GM18508 (cell line): ENCODE results near the gene BIVM.

Experiments
- ATAC-seq: cut with Tn5 transposase; IDR thresholded peaks from one replicate; pipeline ENCODE4 v1.9.1; 2021; ENCODE audit warnings: moderate number of reproducible peaks; ENCODE audit not compliant: insufficient read depth, unreplicated experiment

The BIVM gene

GRCh38 chr13:102781591-102781990 is 17.3 kb upstream of the BIVM start:
- ATAC-seq: no peak

- no peak for ATAC-seq
These were observed 14.4 kb upstream of the BIVM start for GRCh38 chr13:102784483-102784882.

DNA sequence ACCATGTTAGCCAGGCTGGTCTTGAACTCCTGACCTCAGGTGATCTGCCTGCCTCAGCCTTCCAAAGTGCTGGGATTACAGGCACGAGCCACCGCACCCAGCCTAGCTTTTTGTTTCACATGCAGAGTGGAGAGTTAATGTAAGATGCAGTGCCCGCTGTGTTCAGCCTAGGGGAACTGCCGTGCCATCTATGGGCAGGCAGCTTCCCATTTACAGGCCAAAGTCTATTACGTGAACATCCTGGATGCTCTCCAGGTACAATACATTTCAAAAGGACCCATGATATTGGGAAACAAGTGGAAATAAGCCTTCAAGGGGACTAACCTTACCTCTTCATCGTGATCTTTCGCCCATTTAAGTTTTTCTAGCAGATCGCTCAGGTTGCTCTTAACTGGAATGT is 10.2 kb upstream of the BIVM start:
- no peak for ATAC-seq

GRCh38 chr13:102792396-102792795 is 6.5 kb upstream of the BIVM start:
- no peak for ATAC-seq

DNA sequence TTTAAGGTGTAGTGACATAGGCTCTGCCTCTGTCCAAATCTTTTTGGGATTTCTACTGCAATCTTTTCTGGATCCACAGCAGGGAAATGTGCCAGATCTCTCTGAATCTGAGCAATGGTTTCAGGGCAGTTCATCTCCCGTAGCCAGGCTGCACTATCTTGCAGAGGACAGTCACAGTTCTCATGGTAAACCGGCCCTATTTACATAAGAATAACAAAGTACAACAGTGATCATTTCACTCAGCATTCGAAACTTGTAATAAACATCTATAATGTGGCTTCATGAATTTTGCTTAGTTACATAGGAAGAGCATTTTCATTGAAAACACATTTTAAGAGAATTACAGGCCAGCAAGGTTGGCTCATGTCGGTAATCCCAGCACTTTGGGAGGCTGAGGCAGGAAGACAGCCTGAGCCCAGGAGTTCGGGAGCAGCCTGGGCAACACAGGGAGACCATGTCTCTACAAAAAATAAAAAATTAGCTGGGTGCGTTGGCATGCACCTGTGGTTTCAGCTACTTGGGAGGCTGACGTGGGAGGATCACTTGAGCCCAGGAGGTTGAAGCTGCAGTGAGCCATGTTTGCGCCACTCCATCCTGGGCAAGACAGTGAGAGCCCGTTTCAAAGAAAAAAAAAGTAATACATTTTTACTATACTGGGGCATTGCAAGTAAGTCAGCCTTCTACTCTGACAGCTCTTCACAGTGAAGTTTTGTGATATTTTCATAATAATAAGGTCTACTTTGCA is 5.1 kb upstream of the BIVM start:
- ATAC-seq: no peak

- ATAC-seq: peak; percentile 0
These were observed 666 bp downstream of the BIVM start for GRCh38 chr13:102799426-102800144.

- peak; percentile 54 for ATAC-seq
These were observed 1.5 kb downstream of the BIVM start for GRCh38 chr13:102800145-102801041.

GRCh38 chr13:102805680-102806079 is 6.8 kb downstream of the BIVM start:
- no peak for ATAC-seq

- ATAC-seq: no peak
These were observed 8.8 kb downstream of the BIVM start for GRCh38 chr13:102807699-102808098.

- ATAC-seq: no peak
These were observed 13.8 kb downstream of the BIVM start for GRCh38 chr13:102812611-102813287.

DNA sequence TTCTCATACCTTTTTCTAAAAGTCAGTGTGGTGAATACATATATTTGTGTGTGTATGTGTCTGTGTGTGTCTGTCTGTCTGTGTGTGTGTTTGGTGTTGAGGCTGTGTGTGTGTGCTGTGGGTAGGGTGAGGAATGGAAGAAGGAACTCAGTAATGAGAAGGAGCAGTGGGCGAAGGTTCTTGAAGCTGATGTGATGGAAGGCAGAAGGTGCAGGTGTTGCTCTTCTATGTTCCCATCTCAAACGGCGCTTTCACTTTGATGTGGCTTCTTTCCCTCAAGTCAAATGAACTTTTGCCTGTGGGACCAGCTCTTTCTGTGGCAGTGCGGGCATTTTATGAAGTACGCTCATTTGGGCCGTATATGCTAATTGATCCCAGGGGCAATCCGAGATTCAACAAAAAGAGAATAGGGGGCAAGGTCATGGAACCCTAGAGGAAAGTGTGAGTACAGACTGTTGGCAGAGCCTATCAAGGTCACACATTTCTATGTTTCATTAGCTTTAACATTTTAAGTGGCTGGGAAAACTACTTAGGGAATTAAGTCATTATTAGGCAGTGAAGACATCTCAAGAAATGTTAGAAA is 15.2 kb downstream of the BIVM start:
- ATAC-seq: no peak

GRCh38 chr13:102814793-102815192 is 15.9 kb downstream of the BIVM start:
- ATAC-seq: no peak

DNA sequence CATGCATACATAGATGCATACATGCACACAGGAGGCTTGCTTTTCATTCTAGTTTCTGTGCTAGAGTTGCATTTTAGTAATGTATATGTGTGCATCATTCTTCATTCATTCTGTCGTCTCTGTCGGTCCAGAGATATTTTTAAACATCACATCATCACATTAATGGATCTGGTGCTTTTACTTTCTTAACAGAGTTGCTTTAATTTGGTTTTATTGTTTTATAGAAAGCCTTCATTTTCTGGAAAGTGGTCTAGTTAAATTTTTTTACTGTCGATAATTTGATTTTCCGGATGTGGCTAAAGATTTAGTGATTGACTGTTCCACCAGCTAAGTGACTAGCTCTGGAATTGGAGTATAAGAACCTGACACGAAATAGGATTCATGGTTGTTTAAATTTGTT is 16.9 kb downstream of the BIVM start:
- ATAC-seq: no peak

- ATAC-seq: no peak
These were observed 17.8 kb downstream of the BIVM start for GRCh38 chr13:102816708-102817107.

- no peak for ATAC-seq
These were observed 18.3 kb downstream of the BIVM start for GRCh38 chr13:102817241-102817640.

- ATAC-seq: no peak
These were observed 19.0 kb downstream of the BIVM start for GRCh38 chr13:102817907-102818306.

GRCh38 chr13:102825400-102825799 is 26.5 kb downstream of the BIVM start:
- no peak for ATAC-seq

DNA sequence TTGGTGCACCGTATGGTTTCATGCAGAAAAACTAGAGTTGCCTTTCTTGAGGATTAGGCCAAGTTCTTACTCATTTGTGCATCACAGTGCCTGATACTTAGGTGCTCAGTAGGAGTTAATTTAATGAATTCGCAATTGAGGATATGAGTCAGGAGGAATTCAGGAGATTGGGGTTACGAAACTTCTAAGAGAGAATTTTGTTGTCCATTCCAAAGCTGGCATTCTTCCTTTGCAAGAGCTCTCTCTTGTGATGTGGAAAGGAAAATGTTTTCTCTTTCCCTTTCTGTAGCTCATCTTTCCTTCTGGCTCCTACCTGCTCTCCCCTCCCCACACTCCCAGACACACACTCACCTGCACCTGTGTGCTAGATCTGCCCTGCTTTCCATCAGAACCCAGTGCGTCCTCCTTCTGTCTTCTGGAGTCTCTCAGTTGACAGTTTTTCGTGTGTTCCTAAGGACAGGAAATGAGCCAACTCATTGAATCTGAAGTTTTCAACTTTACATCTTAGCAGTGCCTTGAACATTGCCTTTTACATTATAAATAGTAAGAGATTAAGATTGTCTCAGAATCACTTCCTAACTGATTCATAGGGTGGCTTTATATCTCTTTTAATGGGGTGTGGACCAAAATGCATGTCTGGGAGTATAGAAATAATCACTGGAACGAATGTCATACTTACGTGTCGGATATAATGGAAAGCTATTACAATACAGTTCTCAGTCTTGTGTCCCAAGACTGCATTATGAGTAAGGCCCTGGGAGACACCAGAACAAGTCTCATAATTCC is 27.2 kb downstream of the BIVM start:
- ATAC-seq: no peak

- no peak for ATAC-seq
These were observed 31.7 kb downstream of the BIVM start for GRCh38 chr13:102830646-102831045.
